Uterus (tissue), 4 donors: ENCODE results near the gene ERH. TPM values are rescaled to one million over a fixed set of nuclear protein-coding genes. Genes with fewer than 3 reads are reported as not detected.

Experiments used
- DNase-seq, 2 donors: peaks; one replicate each; pipeline ENCODE4 v3.0.0-alpha.2; 2019 to 2020
- H3K27ac ChIP-seq, 2 donors: fragments of 200-600 bp; sonication (generic); 1 replicate in 1 of 2; 2 replicates in 1 of 2; pipeline ENCODE4 v1.5.1; 2016 to 2018
- H3K27me3 ChIP-seq, 2 donors: fragments of 200-600 bp; sonication (generic); one replicate each; pipeline ENCODE4 v1.5.1; 2018 to 2019; ENCODE audit warnings: control low read depth in 1 of 2
- H3K36me3 ChIP-seq, 2 donors: fragments of 200-600 bp; sonication (generic); one replicate each; pipeline ENCODE4 v1.5.1; 2019; ENCODE audit warnings: control low read depth in 1 of 2
- H3K4me1 ChIP-seq, 2 donors: fragments of 200-600 bp; sonication (generic); one replicate each; pipeline ENCODE4 v1.5.1; 2018 to 2019; ENCODE audit warnings: control low read depth in 1 of 2
- H3K4me3 ChIP-seq, 2 donors: fragments of 200-600 bp; sonication (generic); 1 replicate in 1 of 2; 2 replicates in 1 of 2; pipeline ENCODE4 v1.5.1; 2018 to 2019; ENCODE audit warnings: mild to moderate bottlenecking in 1 of 2
- H3K9me3 ChIP-seq, 2 donors: fragments of 200-600 bp; sonication (generic); one replicate each; pipeline ENCODE4 v1.5.1; 2019; ENCODE audit warnings: control low read depth in 1 of 2
- POLR2A ChIP-seq, 2 donors: fragments of 450-650 bp; IDR thresholded peaks; one replicate each; pipeline ENCODE4 v1.6.1; 2016; ENCODE audit warnings: antibody characterized with exemption in 2 of 2, mild to moderate bottlenecking in 1 of 2, moderate library complexity in 1 of 2
- intact Hi-C: fragments of 100-400 bp; cut with DNase I; formaldehyde crosslinking; loops from one replicate; pipeline ENCODE4 v1.15.1; 2023; ENCODE audit warnings: low total_unique reads
- total RNA-seq, 4 donors: library from RNA; depleted of rRNA in 3 of 4; stranded (reverse); fragments of >200 nt in 3 of 4; gene quantifications; one replicate each; pipeline versions ENCODE4 v1.1.0 to v1.2.4, GENCODE V29; 2014 to 2023
- TF ChIP-seq, protein P1 (sequence below), 4 experiments: fragments of 200-600 bp in 2 of 4; fragments of 450-650 bp in 2 of 4; sonication (generic) in 2 of 4; IDR thresholded peaks; one replicate each; pipeline ENCODE4 v1.5.1; 2016 to 2019; ENCODE audit warnings: antibody characterized with exemption in 4 of 4, mild to moderate bottlenecking in 2 of 4, moderate library complexity in 1 of 4
- donor health status: DM: yes; HTN: yes; CAD: no.

The ERH gene
- total RNA-seq, 4 donors from 2014 or later = 8.7 to 226 (median 149) TPM

DNA sequence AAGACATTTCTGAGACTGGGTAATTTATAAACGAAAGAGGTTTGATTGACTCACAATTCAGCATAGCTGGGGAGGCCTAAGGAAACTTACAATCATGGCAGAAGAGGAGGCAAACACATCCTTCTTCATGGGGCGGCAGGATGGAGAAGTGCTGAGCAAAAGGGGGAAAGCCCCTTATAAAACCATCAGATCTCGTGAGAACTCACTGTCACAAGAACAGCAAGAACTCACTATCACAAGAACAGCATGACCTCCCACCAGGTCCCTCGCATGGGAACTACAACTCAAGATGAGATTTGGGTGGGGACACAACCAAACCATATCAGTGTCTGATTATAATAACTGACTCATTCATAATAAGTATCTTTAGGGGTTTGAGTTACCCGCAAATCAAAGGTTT, 6.8 kb upstream of the ERH start:
- DNase-seq = no peak
- H3K4me1 ChIP-seq = peaks cover 4 to 8% of the 10 kb centered on the region in 2 donors
- H3K4me3 ChIP-seq = no peak overlapping the region
- intact Hi-C loops = no loop called here
- H3K27me3 ChIP-seq = no peaks in the 10 kb centered on the region
- no peak overlapping the region for H3K27ac ChIP-seq
- no peaks in the 10 kb centered on the region for H3K36me3 ChIP-seq
- TF ChIP-seq POLR2A (IDR thresholded peaks at IDR 0.05) = no peak
- TF ChIP-seq, protein P1, sequence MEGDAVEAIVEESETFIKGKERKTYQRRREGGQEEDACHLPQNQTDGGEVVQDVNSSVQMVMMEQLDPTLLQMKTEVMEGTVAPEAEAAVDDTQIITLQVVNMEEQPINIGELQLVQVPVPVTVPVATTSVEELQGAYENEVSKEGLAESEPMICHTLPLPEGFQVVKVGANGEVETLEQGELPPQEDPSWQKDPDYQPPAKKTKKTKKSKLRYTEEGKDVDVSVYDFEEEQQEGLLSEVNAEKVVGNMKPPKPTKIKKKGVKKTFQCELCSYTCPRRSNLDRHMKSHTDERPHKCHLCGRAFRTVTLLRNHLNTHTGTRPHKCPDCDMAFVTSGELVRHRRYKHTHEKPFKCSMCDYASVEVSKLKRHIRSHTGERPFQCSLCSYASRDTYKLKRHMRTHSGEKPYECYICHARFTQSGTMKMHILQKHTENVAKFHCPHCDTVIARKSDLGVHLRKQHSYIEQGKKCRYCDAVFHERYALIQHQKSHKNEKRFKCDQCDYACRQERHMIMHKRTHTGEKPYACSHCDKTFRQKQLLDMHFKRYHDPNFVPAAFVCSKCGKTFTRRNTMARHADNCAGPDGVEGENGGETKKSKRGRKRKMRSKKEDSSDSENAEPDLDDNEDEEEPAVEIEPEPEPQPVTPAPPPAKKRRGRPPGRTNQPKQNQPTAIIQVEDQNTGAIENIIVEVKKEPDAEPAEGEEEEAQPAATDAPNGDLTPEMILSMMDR (IDR thresholded peaks at IDR 0.05) = no peak
- no peaks in the 10 kb centered on the region for H3K9me3 ChIP-seq

DNA sequence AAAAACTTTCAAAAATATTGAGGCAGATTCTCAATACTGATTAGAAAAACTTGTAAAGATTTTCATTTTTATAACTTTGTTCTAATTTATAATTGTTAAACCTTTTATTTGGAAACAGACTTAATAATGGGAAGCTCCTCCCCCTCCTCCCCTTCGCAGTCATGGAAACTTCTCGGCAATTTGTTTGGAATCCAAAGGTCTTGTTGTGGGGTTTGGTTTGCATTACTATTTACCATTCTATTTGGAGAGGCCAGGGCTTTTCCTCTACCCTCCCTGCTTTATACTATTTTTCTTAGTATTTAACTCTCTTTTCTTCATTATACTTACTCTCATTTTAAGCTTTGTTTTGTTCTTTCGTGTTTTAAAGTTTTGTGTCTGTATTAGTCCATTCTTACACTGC, 6.4 kb upstream of the ERH start:
- Histone ChIP-seq H3K9me3 (no peaks in the 10 kb centered on the region), H3K4me1 (peaks cover 8 to 12% of the 10 kb centered on the region in 2 donors), H3K36me3 (no peaks in the 10 kb centered on the region), H3K4me3 (no peak overlapping the region), H3K27me3 (no peaks in the 10 kb centered on the region), H3K27ac (no peak overlapping the region)
- TF ChIP-seq, protein P1 (IDR thresholded peaks at IDR 0.05) = no peak
- TF ChIP-seq POLR2A (IDR thresholded peaks at IDR 0.05) = no peak
- DNase-seq = no peak
- intact Hi-C loops = no loop called here

DNA sequence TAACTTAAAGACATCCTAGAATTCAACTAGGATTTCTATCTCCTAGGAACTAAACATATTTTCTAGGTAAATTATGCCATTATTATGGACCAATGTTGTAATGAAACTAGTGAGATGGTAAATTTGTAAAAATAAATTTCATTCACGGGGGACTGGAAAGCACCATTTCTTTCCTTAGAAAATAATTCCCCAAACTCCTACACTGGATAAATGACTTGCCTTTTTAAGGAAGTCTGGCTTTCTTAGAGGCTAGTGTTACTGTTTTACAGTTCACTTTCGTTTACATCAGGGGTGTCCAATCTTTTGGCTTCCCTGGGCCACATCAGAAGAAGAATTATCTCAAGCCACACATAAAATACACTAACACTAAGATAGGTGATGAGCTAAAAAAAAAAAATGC, 3.7 kb upstream of the ERH start:
- Histone ChIP-seq H3K9me3 (no peaks in the 10 kb centered on the region), H3K27ac (no peak overlapping the region), H3K36me3 (no peaks in the 10 kb centered on the region), H3K4me1 (peaks cover 13 to 14% of the 10 kb centered on the region in 2 donors), H3K4me3 (no peak overlapping the region), H3K27me3 (no peaks in the 10 kb centered on the region)
- no peak for TF ChIP-seq POLR2A (IDR thresholded peaks at IDR 0.05)
- intact Hi-C loops = no loop called here
- no peak for DNase-seq

DNA sequence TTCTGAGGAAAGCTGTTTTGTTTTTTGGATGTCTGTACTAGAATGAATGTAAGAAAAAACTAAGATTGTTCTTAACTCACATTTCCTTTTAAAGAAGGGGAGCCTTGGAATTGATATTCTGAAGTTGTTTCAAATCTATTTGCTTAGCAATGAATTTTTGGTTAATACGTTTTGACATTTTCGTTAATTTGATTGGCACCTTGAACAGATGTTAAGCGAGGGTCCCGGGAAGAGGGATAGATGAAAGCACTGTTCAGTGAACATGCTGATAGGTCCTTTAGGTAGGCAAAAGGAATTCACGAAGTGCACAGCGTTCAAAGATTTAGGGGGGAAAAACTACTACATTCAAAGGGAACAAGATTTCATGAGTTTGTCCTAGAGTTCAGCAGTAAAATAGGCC, 2.1 kb upstream of the ERH start:
- Histone ChIP-seq H3K9me3 (no peaks in the 10 kb centered on the region), H3K4me3 (peak overlapping the region in 1 of 2 donors; percentile 95), H3K27me3 (no peaks in the 10 kb centered on the region), H3K36me3 (no peaks in the 10 kb centered on the region), H3K27ac (no peak overlapping the region), H3K4me1 (peaks cover 14 to 17% of the 10 kb centered on the region in 2 donors)
- TF ChIP-seq, protein P1 (IDR thresholded peaks at IDR 0.05) = no peak
- intact Hi-C loops = no loop called here
- no peak for DNase-seq

DNA sequence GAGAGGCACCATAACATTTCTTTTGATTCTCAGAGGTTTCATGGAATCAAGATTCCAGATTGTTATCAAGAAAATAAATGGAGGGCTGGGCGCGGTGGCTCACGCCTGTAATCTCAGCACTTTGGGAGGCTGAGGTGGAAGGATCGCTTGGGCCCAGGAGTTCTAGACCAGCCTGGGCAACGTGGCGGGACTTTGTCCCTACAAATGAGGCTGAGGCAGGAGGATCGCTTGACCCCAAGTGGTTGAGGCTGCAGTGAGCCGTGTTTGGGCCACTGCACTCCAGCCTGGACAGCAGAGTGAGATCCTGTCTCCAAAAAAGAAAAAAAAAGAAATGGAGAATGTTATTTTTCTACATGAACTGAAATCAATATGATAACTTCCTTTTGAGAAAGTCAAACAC, 1.7 kb upstream of the ERH start:
- DNase-seq = no peak
- Histone ChIP-seq H3K36me3 (no peaks in the 10 kb centered on the region), H3K9me3 (no peaks in the 10 kb centered on the region), H3K27ac (no peak overlapping the region), H3K4me1 (peaks cover 14 to 17% of the 10 kb centered on the region in 2 donors), H3K27me3 (no peaks in the 10 kb centered on the region), H3K4me3 (peak overlapping the region; percentile 92 to 95)
- intact Hi-C loops = no loop called here
- TF ChIP-seq, protein P1 (IDR thresholded peaks at IDR 0.05) = no peak
- TF ChIP-seq POLR2A (IDR thresholded peaks at IDR 0.05) = no peak

DNA sequence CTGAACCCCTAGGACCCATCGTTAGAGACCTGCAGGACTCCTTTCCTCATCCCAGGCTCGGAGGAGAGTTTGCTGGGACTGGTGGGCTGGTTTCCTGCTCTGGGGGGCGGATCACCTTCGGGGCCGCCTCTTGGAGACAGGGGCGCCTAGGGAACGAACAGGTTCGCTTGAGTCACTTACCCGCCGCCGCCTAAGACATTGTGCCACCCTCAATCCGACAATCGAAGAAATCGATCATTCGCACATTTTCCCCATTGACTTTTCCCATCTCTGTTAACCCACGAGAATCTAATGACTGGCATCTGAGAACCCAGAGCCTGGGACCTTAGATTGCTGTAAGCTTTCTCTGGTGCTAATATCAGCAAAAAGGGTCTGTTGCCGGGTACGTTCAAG, 715 bp upstream of the ERH start:
- TF ChIP-seq, protein P1 (IDR thresholded peaks at IDR 0.05) = no peak
- TF ChIP-seq POLR2A (IDR thresholded peaks at IDR 0.05) = no peak
- intact Hi-C loops = no loop called here
- H3K27ac ChIP-seq = peak overlapping the region; percentile 87 to 88

More for the DNA sequence above, 715 bp upstream of the ERH start:
- no peaks in the 10 kb centered on the region for H3K27me3 ChIP-seq
- H3K4me1 ChIP-seq = peaks cover 14 to 17% of the 10 kb centered on the region in 2 donors
- peak overlapping the region; percentile 92 to 95 for H3K4me3 ChIP-seq
- H3K36me3 ChIP-seq = no peaks in the 10 kb centered on the region
- H3K9me3 ChIP-seq = no peaks in the 10 kb centered on the region
- no peak for DNase-seq
